ENCODE results near the gene PLXNB2.

The PLXNB2 gene

DNA sequence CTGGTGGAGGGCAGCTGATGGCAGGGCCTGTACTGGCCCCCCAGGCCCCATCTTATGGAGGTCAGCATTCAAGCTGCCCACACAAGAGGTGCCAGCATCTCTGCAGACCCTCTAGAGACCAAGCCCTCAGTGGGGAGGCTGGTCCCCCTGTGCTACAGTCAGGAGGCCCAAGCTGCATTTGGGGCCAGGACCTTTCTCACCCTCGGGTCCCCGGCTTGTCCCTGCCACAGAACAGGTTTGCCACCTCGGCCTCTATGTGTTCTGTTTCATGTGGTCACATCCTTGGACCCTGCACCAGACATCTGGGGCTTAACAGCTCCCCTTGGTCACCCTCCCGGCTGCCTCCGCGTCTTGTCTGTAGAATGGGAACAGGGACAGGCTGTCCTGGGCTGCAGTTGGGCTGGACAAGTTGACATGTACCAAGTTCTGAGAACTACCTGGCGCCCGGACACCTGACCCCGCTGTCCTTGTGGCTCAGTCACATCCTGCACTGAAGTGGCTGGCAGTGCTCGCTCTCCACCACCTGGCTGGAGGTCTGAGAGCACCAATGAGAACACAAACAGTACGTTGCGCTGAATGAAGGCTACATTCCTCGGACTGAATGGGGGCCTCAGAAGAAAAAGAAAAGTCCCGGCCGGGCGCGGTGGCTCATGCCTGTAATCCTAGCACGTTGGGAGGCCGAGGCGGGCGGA is 2.7 kb upstream of the PLXNB2 start:
- no peak for DNase-seq (ENCODE audit: low spot score)

DNA sequence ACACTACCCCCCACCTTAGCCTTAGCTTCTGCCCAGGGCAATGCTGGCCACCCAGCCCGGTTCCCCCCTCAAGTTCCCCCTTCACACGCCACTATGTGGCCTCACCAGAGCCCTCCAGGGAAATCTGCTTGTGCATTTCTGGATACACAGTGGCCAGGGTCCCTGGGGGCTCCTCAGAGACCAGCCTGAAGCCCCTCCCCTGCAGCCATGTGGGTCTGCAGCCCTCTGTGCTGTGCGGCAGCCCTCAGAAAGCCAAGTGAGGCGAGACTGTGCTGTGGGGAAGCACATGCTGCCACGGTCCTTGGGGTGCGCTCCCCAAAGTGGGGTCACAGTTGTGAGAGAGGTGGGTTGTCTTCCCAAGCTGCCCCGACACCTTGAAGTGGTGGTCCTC is 2.1 kb upstream of the PLXNB2 start:
- no peak for DNase-seq (ENCODE audit: low spot score)

DNA sequence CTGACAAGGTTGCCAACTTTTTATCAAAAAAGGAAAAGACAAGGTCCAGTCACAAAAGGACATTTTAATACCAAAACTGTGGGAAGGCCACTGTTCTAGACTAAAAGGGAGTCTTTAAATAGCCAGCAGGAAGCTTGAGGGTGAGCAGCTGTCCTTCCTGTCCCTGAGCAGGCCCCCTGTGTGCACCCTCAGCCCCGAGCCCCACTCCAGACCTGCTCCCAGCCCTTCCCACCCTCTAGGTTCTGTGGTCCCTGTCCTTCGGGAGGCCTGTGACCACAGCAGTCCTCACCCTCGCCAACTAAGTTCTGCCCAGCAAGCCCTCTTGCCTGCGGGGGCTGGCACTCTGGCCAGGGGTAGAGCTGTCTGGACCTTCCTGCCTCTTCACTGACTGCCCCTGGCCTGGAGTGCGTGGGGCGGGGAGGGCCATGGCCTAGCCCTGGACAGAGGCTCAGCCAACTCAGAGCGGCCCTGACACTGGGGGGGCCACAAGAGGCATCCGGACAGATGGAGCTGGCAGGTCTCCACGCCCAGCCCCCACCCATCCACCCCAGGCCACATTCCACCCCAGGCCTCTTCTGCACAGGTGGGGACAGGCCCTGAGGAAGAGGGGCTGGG is 1.6 kb upstream of the PLXNB2 start:
- no peak for DNase-seq (ENCODE audit: low spot score)

DNA sequence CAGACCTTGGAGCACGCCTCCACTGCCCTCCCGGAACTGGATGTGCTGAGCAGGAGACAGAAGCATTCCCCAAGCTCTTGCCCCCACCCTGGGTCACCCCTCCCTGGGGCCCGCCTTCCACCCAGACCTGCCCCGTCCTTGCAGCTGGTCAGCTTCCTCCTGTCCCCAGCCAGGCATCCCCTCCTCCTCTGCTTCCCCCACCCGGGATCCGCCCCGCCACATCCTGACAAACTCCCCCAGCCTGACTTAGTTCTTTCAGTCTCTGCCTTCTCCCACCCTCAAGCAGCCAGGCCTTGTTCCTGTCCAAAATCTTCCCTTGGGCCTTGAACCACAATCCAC is 1.1 kb upstream of the PLXNB2 start:
- peak; percentile 79 for DNase-seq (ENCODE audit: low spot score)

DNA sequence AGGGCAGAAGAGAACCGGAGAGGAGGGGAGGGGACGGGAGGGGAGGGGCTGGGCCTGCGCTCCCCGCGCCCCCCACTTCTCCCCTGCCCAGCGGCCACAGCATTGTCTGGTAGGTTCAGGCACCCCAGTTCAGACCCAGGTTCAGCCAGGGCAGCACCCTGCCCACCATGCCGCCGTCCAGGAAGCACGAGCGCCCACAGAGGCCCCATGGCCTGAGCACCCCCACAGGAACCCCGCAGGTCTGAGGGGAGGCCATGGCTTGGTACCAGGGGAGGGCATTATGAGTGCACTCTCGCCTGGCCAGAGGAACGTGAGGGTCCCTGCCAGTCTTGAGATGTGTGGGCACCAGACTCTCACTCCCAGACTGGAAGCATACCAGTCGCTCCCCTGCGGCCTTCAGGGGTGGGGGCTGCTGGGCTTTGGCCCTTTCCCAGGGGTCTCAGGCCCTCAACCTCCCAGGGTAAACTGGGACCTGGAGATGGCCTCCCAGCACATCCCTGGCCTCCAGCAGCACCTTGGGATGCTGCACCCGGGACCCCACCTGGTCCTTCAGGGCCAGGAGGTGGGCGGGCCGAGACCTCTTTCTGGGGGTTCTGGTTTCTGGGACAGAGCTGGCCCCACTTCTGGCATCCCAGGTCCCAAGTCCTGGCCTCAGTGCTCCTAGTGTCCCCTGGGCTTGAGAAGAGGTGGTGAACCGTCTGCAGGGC is 597 bp upstream of the PLXNB2 start:
- peak; percentile 25 for DNase-seq (ENCODE audit: low spot score)

DNA sequence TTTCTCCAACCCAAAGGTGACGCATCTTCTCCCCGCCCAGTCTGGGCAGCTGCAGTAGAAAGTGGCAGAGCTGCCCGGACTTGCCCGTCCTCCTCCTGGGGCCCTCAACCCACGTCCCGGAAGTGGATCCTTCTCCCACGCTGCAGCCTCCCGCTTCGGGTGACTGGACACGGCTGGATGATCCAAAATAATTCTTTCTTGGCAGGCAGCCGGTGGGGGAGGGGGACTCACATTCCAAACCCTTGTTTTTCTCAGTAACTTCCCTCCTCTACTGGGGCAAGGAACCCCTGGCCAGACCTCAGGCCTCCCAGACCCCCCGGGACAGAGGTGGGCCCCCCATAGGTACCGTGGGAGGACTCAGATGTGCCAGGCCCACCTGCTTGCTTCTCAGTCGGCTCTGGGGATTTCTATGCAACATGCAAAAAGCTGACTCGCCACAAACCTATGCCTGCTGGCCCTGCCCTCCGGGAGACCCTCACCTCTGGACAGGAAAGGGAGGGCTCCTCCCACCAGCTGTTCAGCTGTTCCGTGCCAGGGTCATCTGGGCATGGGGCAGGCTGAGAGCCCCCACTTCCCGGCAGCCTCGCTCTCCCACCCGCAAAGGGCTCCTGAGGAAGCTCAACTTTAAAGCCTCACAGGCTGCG is 1.4 kb downstream of the PLXNB2 start:
- DNase-seq (ENCODE audit: low spot score) = peak; percentile 69

DNA sequence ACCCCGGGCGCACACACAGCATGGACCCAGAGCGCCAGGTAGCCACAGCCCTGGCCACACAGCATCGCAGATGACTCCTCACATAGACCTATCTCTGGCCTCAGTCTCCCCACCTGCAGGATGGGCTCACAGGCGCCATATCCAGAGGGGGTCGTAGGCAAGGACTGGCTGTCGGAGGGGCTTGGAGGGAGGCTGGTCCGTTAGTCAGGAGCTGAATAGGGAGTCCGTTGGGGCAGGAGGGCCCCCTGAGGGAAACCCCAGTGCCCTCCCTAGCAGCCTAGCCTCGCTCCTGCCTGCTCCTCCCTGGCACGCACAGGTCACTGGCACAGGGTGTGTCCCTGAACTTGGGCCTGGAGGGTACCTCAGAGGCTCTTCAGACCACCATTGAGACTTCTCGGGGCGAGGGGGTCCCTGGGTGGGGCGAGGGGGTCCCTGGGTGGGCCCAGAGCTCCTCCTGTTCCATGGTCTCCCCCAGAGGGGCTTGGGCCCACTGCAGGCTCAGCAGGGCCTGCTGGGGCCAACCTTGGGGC is 2.0 kb downstream of the PLXNB2 start:
- DNase-seq (ENCODE audit: low spot score) = no peak

DNA sequence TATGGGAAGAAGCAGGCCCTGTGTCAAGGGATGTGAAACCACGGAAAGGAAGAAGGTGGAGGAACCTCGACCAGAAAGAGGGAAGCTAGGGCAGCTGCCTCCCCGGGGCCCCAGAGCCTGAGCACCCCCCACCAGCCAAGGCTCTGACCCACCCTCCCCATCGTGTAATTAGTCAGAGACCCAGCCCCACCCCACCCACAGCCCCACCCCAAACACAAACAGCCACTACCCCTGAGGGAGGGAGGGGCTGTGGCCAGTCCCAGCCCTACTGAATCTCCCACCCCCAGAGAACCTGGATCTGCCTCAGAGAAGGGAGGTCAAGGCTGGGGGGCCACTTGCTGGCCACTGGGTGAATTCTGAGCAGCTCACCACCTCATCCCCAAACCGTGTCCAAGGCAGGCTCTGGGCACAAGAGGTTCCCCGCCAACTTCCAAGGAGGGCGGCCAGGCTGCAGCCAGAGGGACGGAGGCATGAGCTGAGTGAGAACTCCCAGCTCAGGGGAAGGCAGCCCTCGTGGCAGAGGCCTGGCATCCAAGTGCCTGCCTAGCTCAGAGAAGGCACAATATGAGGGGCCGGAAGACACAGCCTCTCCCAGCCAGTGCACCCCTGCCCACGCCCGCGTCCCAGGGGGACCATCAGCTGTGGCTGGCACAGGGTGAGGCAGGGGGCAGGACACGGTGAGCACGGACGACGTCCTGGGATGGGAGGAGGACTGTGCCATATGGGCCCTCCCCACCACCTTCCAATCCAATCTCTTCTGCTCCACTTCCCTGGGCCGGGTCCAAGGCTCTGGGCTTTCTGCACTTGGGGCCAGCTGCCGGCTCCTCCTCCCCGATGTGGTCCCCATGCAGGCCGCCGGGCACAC is 2.7 kb downstream of the PLXNB2 start:
- peak; percentile 75 for DNase-seq (ENCODE audit: low spot score)

DNA sequence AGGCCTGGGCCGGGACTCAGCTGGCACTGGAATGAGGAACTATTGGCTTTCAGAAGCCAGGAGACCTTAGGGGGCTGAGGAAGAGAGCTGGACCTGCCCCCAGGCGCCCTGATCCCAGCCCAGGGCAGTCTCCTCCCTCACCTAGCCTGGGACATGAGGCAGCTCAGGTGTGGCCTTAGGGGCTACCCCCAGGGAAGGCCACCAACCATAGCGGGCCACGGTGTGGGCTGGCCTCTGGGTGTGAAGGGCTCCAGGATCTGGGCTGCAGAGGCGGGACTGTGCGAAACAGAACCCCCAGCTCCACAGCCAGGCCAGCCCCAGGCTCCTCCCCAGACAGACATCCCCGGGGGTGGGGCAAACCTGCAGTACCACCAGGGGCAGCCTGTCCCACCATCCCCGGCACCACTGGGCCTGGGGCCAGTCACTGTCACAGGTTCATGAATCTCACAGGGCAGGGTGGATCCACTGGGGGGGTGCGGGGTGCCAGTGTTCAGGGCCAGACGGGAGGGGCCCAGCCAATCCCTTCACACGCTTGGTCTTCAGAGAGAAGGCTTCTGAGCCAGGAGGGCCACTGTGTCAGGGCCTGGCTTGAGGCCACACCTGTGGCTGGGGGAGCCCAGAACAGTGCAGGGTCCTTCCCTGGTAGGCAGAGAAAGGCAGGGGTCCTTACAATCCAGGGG is 3.5 kb downstream of the PLXNB2 start:
- peak; percentile 76 for DNase-seq (ENCODE audit: low spot score)

DNA sequence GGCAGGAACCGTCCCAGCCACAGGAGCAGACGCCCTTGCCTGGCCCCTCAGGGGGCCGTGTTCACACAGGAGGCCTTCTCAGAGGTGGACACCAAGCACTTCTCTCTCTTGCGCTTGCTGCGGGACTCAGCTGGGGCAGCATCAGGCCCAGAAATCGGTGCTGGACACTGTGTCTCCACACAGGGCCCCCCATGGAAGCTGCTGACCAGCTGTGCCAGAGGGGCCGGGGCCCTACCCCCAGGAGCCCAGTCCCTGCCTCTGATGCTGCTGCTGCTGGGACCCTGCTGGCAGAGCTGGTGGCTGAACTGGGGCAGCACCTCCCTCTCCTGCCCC is 4.0 kb downstream of the PLXNB2 start:
- DNase-seq (ENCODE audit: low spot score) = no peak

DNA sequence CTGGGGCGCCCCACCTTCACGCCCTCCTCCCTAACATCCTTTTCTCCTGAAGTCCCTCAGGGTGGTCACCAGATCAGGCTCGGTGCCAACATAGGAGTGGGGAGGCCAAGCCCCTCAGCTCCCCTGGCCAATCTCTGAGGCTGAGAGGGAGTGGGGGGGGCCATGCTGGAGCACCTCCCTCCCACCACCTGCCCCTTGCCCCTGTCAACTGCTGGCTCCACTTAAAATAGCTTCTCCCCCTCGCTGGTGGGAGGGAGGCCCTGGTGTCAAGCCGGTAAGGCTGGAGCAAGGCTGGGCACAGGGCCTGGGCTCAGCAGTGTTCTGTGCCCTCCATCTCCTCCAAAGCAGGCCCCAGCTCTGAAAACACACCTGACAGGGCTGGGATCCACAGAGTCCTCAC is 4.9 kb downstream of the PLXNB2 start:
- no peak for DNase-seq (ENCODE audit: low spot score)

DNA sequence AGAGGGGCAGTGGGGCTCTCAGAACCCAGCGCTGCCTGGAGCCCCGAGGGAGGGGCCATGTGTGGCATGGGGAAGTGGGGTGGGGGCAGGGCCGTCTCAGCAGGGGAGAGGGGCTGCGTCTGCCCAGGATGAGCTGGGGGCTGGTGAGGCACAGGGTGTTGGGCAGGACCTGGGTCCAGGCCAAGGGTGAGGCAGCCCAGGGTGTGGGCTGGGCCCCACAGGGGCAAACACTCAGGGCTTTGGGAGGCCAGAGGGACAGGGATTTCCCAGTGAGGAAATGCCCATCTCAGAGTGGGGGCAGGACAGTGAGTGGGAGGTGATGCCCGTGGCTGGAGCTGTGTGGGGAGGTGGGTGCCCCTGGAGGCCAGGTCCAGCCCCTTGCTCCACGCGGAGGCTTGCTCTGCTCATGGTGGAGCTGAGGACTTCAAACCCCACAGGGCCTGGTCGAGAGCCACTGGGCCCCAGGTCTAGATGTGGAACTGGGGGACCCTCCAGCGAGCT is 5.4 kb downstream of the PLXNB2 start:
- no peak for DNase-seq (ENCODE audit: low spot score)

DNA sequence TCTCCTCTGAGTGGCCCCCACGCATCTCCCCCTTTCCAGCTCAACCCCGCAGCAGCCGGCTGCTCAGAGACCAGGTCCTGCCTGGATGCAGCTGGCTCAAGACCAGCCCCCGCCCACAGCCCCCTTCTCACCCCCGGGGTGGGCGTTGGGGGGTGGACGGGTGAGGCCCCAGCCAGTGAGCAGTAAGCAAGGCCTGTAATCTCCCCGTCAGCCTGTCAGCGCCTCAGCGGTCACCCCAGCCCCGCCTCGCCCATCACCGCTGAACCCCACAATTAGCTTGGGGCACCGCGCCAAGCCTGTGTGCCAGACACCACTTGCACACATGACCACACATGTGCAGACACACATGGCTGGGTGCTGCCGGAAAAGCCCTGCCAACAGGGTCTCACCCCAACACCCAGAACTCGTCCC is 5.9 kb downstream of the PLXNB2 start:
- DNase-seq (ENCODE audit: low spot score) = no peak

DNA sequence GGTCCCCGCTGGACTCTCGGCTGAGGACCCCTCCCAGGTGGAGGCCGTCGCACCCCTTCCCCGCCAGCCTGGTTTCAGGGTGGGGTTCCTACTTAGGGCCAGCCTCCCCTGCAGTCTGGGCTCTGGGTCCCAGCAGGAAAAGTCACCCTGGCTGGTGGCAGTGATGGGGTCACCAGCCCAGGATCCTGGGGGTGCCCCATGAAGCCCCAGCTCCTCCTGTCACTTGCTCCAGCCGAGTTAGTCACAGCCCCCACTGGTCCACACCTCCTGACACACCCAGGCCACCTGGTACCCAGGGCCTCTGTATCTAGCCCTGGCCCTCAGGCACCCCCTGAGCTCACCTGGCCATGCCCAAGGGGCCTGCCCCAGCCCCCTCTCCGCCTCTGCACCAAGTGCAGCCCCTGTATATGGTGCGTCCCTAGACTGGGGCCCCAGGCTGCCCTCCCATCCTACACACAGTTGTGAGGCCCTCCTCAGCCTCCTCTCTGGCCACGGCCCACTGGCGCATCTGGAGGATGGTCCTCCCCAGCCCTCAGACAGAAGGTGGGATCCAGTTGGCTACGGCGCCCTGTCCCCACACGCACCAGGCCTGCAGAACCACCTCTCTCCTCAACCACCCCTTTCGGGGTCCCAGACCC is 6.7 kb downstream of the PLXNB2 start:
- no peak for DNase-seq (ENCODE audit: low spot score)

DNA sequence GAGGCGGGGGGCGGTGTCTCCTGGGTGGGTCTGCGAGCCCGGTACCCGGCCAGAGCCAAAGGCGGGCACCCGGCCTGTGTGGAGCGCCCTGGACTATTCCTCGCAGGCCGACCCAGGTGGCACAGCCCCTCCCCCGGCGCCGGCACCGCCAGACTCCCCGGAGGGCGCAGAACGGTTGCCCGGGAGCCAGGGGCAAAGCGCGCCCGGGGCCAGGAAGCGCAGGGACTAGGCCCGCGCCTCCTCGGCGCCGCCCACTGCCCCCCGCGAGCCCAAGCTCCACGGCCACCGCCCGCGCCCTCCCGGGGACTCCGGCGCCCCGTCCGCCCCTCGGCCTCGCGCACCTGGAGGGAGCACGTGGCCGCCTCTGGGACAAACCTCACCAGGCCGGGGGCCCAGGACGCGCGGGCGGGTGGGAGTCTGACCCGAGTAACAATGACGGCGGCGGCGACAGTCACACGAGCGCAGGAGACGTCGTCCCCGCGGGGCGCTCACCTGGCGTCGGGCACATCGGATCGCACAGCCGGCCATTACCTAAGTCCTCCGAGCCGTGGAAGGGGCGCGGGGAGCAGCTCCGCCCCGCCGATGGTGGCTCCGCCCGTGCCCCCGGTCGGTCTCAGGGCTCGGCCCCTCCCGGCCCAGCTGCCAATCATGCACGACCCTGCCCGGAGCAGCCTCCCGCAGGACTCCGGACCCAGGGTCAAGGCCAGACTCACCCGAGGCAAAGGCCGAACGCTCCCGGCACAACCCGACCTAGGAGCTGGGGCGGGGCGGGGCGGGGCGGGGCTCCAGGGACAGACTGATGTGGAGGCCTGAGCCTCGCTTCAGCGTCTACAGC is 7.4 kb downstream of the PLXNB2 start:
- no peak for DNase-seq (ENCODE audit: low spot score)

DNA sequence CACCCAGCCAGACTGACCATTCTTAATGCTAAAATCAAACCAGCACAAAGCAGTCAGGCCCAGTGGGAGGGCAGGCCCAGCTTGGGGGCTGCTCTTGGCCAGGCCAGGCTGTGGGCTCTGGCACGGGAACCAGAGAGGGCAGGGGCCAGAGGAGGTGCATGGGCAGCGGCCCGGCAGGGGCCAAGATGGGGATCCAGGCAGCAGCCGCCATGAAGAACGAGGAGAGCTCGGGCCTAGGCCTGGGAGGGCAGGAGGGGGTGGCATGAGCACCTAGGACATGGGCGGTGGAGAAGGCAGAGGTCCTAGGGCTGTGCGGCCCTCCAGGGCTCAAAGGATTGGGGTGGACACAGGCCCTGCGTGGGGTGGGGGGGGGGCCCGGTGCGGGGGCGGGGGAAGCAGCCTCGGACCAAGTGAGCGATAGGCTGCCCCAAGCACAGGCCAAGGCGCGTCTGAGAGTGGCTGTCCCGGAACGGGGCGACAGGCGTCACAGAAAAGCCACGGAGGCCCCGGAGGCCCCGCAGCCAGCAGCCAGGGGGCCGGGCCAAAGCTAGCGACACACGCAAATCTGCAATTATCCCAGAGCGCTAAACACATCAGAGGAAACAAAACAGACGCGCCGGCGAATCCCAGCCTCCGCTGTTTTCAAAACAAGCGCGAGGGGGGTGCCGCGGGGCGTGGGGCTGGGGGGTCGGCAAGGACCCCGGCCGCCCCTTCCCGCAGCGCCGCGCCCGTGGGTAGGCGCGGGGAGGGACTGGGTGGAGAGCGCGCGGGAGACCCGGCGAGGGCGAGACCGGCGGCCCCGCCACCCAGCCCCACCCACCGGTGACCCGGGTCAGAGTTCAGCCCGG is 8.3 kb downstream of the PLXNB2 start:
- no peak for DNase-seq (ENCODE audit: low spot score)

DNA sequence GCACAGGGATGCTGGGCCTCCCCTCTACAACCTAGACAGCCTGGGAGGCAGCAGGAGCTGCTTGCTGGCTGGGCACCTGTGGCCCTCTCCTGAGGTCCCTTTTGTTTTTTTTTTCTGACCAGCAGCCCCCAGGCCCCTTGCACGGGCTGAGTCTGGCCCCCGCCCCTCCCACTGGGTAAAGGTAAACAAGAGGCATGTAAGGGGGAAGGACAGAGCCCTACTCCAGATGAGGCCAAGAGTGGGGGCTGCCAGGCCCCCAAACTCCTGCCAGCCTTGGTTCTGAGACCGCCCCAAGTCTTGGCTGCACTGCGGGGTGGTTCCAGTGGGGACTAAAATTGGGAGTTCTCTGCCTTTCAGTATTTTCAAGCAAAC is 9.2 kb downstream of the PLXNB2 start:
- no peak for DNase-seq (ENCODE audit: low spot score)

DNA sequence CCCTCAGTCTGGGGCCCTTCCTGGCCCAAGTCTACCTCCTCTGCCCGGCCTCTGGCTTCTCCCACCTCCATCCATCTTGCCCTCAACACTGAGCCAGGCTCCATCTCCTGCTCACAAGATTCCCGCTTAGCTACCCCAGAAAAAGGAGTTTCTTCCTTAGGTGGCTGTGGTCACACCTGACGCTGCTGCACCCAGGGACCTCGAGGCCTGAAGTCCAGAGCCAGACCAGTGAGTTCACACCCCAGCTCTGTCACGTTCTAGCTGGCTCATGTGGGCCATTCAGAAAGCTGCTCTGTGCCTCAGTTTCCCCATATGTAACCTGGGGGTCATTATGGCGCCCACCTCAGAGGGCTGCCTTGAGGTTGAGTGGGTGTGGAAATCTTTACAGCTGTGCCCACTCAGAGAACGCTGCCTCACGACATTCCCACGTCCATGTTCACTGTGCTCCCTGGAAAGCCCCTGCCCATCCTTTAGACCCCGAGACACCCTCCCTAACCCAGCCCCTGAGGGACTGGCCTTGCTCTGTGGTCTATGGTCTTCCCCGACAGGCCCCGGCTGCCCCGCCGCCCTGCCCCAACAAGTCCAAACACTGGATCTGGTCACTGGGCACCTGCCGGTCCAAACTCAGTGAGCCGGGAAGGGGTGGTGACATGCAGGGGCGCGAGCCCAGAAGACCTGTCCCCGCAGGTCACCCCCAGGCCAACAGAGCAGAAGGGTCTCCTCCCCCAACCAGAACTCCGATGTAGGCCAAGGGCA is 9.8 kb downstream of the PLXNB2 start:
- DNase-seq (ENCODE audit: low spot score) = no peak
